Measurements from ENCODE around the gene MRPL39. TPM values are rescaled to one million over a fixed set of nuclear protein-coding genes. Genes with fewer than 3 reads are reported as not detected.

The MRPL39 gene
- polyA plus RNA-seq, 2 of the 4 experiments (the other 2 are of a cell fraction), result 36.8 to 43.7 TPM

DNA sequence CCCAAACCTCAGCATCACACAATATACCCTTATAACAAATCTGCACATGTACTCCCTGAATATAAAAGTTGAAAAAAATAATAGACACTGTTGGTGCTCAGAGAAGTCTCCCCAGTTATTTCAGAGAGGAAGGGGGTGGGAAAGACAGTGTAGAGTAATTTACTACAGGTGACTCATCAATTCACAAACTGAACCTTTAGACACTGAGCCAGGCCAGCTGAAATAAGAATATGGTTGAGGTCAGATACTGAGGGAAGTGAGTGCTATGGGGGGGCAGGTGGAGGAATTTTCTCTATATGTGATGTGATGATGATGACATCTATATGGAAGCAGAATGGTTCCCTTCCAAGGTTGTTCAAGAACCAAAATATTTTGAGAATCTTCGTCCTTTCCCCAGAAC, 50.1 kb downstream of the MRPL39 start:
- ChIA-PET CTCF (no interaction called here), POLR2A (no interaction called here)
- DNase-seq (ENCODE audit: low read depth in 1 of 2, low spot score in 1 of 2), result no peak
- no peak for FAIRE-seq
- Histone ChIP-seq H3K4me3 (no peak overlapping the region), H3K4me2 (no peak overlapping the region), H3K27ac (no peak overlapping the region), H3K9me3 (no peaks in the 10 kb centered on the region), H3K4me1 (no peaks in the 10 kb centered on the region)
- 50% methylated on average over 1 of the region's 1 CpG for WGBS (ENCODE audit: missing lambda C conversion rate)
- TF ChIP-seq, protein P1, sequence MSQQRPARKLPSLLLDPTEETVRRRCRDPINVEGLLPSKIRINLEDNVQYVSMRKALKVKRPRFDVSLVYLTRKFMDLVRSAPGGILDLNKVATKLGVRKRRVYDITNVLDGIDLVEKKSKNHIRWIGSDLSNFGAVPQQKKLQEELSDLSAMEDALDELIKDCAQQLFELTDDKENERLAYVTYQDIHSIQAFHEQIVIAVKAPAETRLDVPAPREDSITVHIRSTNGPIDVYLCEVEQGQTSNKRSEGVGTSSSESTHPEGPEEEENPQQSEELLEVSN (IDR thresholded peaks at IDR 0.05; ENCODE audit: borderline replicate concordance, low read depth), result no peak
- TF ChIP-seq RARB (CRISPR knock-in tag; IDR thresholded peaks at IDR 0.05), result no peak
- no peak for TF ChIP-seq CBX8 (IDR thresholded peaks at IDR 0.05)
- TF ChIP-seq, protein P2, sequence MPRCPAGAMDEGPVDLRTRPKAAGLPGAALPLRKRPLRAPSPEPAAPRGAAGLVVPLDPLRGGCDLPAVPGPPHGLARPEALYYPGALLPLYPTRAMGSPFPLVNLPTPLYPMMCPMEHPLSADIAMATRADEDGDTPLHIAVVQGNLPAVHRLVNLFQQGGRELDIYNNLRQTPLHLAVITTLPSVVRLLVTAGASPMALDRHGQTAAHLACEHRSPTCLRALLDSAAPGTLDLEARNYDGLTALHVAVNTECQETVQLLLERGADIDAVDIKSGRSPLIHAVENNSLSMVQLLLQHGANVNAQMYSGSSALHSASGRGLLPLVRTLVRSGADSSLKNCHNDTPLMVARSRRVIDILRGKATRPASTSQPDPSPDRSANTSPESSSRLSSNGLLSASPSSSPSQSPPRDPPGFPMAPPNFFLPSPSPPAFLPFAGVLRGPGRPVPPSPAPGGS (IDR thresholded peaks at IDR 0.05), result no peak
- TF ChIP-seq ZFP36 (IDR thresholded peaks at IDR 0.05; ENCODE audit: borderline replicate concordance, partially characterized antibody), result no peak
- no peak for TF ChIP-seq CBX2 (IDR thresholded peaks at IDR 0.05; ENCODE audit: borderline replicate concordance, low read depth)
- ATAC-seq, result no peak

DNA sequence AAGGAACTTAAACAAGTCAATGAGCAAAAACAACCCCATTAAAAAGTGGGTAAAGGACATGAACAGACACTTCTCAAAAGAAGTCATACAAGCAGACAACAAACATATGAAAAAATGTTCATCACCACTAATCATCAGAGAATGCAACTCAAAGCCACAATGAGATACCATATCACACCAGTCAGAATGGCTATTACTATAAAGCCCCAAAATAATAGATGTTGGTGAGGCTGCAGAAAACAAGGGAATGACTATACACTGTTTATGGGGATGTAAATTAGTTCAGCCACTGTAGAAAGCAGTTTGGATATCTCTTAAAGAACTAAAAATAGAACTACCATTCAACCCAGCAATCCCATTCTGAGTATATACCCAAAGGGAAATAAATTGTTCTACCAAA, 51.2 kb downstream of the MRPL39 start:
- H3K4me3 ChIP-seq, result no peak overlapping the region
- H3K27ac ChIP-seq, result no peak overlapping the region
- no peak overlapping the region for H3K4me2 ChIP-seq
- CTCF ChIA-PET, result no interaction called here
- no peak for TF ChIP-seq CHD2 (IDR thresholded peaks at IDR 0.05; ENCODE audit: low read length, partially characterized antibody)
- FAIRE-seq, result no peak
- DNase-seq (ENCODE audit: low read depth in 1 of 2, low spot score in 1 of 2), result no peak
- H3K4me1 ChIP-seq, result no peaks in the 10 kb centered on the region
- ATAC-seq, result no peak
- no peaks in the 10 kb centered on the region for H3K9me3 ChIP-seq
- POLR2A ChIA-PET, result no interaction called here

DNA sequence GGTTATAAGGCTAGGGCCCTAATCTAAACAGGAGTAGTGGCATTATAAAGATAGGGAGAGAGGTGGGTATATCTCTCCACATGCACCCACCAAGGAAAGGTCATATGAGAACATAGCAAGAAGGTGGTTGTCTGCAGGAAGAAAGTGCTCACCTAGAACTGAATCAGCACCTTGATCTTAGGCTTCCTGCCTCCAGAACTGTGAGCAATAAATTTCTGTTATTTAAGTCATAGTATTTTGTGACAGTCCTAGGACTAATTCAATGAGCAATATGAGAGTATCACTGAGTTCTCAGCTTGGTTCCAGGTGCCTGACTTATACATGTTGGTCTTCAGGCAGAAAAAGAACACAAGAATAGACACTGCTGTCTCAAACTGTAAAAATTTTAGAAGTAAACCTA, 51.8 kb downstream of the MRPL39 start:
- no peak for FAIRE-seq
- POLR2A ChIA-PET, result no interaction called here
- H3K9me3 ChIP-seq, result no peaks in the 10 kb centered on the region

DNA sequence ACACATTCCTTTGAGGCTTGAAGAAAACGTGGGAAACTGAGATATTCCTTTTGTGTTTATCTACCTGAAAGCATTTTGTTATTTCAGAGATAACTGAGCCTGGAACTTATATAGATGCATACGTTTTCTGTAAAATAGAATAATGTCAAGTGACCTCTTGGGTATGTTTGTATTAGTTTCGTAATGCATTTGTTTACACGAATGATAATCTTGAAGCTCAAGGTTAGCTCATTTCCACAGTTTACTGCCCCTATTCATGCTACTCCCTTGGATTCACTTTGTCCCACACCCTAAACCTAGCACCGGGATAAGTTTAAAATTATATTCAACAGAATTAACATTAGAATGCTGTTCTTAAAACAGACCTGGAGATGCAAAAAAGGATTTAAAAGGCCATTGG, 54.4 kb downstream of the MRPL39 start:
- Histone ChIP-seq H3K4me3 (no peak overlapping the region), H3K4me2 (no peak overlapping the region), H3K4me1 (no peaks in the 10 kb centered on the region), H3K9me3 (no peaks in the 10 kb centered on the region), H3K27ac (no peak overlapping the region)
- no peak for ATAC-seq
- no peak for TF ChIP-seq FOSB (CRISPR knock-in tag; IDR thresholded peaks at IDR 0.05)
- no peak for TF ChIP-seq NPAS2 (CRISPR knock-in tag; IDR thresholded peaks at IDR 0.05; ENCODE audit: borderline replicate concordance)
- no peak for TF ChIP-seq HOXB13 (CRISPR knock-in tag; IDR thresholded peaks at IDR 0.05; ENCODE audit: low read depth)
- TF ChIP-seq JUN (IDR thresholded peaks at IDR 0.05), result no peak
- TF ChIP-seq CEBPB (IDR thresholded peaks at IDR 0.05), result no peak
- TF ChIP-seq JUNB (IDR thresholded peaks at IDR 0.05), result no peak
- FAIRE-seq, result no peak
- ChIA-PET POLR2A (no interaction called here), CTCF (no interaction called here)
- DNase-seq (ENCODE audit: low read depth in 1 of 2, low spot score in 1 of 2), result no peak
- WGBS (ENCODE audit: missing lambda C conversion rate), result 16% methylated on average over 5 of the region's 5 CpGs

More for the DNA sequence above, 51.8 kb downstream of the MRPL39 start:
- TF ChIP-seq NPAS2 (CRISPR knock-in tag; IDR thresholded peaks at IDR 0.05; ENCODE audit: borderline replicate concordance), result no peak
- TF ChIP-seq KDM1A (IDR thresholded peaks at IDR 0.05; ENCODE audit: low read depth), result no peak
- TF ChIP-seq SMC3 (IDR thresholded peaks at IDR 0.05), result no peak
- no peak for TF ChIP-seq CHD4 (IDR thresholded peaks at IDR 0.05; ENCODE audit: borderline replicate concordance)
- TF ChIP-seq ZNF302 (CRISPR knock-in tag; IDR thresholded peaks at IDR 0.05), result no peak
- no peak for TF ChIP-seq TP53 (CRISPR knock-in tag; IDR thresholded peaks at IDR 0.05)
- H3K4me1 ChIP-seq, result no peaks in the 10 kb centered on the region
- no peak overlapping the region for H3K27ac ChIP-seq
- no peak for ATAC-seq
- no peak for DNase-seq (ENCODE audit: low read depth in 1 of 2, low spot score in 1 of 2)
- H3K4me3 ChIP-seq, result no peak overlapping the region
- CTCF ChIA-PET, result no interaction called here
- no peak overlapping the region for H3K4me2 ChIP-seq

DNA sequence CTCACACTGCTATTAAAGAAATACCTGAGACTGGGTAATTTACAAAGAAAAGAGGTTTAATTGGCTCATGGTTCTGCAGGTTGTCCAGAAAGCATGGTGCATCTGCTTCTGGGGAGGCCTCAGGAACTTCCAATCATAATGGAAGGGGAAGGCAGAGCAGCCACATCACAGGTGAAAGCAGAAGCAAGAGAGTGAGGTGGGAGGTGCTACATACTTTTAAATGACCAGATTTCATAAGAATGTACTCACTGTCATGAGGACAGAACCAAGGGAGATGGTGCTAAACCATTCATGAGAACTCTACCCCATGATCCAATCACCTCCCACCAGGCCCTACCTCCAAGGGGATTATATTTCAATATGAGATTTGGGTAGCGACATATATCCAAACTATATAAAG, 55.7 kb downstream of the MRPL39 start:
- DNase-seq (ENCODE audit: low read depth in 1 of 2, low spot score in 1 of 2) (no peak), ATAC-seq (no peak), FAIRE-seq (no peak)
- no peaks in the 10 kb centered on the region for H3K9me3 ChIP-seq
- TF ChIP-seq HDAC2 (IDR thresholded peaks at IDR 0.05), result no peak
- TF ChIP-seq ZC3H11A (IDR thresholded peaks at IDR 0.05), result no peak
- H3K4me3 ChIP-seq, result no peak overlapping the region
- H3K4me1 ChIP-seq, result no peaks in the 10 kb centered on the region
- 13% methylated on average over 1 of the region's 1 CpG for WGBS (ENCODE audit: missing lambda C conversion rate)
- ChIA-PET POLR2A (no interaction called here), CTCF (no interaction called here)
- H3K4me2 ChIP-seq, result no peak overlapping the region
- H3K27ac ChIP-seq, result no peak overlapping the region
